ENCODE data around the gene PON3.

Gene PON3

GRCh38 chr7:95434557-95435421, 38.6 kb upstream of the PON3 start, which contains the start of gene PON2:
TSS of gene PON2 (minus strand) at chr7:95435028. CDS start at chr7:95434951, 77 bp downstream.
- Histone ChIP-seq H2AFZ (ENCODE audit: low read length) (peak within 1 kb of the TSS; percentile 75; the same call in 1 of the 2 replicates), H3K27me3 (ENCODE audit: insufficient read depth, low read length) (no peaks in the 10 kb centered on the region), H3K36me3 (ENCODE audit: insufficient read depth, low read length) (no peaks in the 10 kb centered on the region)

GRCh38 chr7:95433952-95434556, 37.9 kb upstream of the PON3 start:
- H3K9me3 ChIP-seq (ENCODE audit: low read length) = no peaks in the 10 kb centered on the region
- TF ChIP-seq CTCF (IDR thresholded peaks at IDR 0.05; ENCODE audit: low read length) = no peak
- no peak for TF ChIP-seq EZH2 (IDR thresholded peaks at IDR 0.05; ENCODE audit: borderline replicate concordance, low read length)
- no peaks in the 10 kb centered on the region for H3F3A ChIP-seq (ENCODE audit: insufficient read depth, low read length)
- H3K27ac ChIP-seq (ENCODE audit: low read depth, low read length, poor library complexity, severe bottlenecking) = peak overlapping the region; percentile 61
- H3K79me2 ChIP-seq (ENCODE audit: insufficient read depth, low read length) = no peaks in the 10 kb centered on the region
- no peak overlapping the region for H2AFZ ChIP-seq (ENCODE audit: low read length)
- peak overlapping the region; percentile 68 for H3K9ac ChIP-seq (ENCODE audit: low read length)
- H3K36me3 ChIP-seq (ENCODE audit: insufficient read depth, low read length) = no peaks in the 10 kb centered on the region
- peak overlapping the region; percentile 68 for H3K4me3 ChIP-seq (ENCODE audit: low read depth, low read length, poor library complexity, severe bottlenecking)
- H3K4me1 ChIP-seq (ENCODE audit: insufficient read depth, low read length, severe bottlenecking) = peaks cover 22% of the 10 kb centered on the region
- H3K9me2 ChIP-seq (ENCODE audit: low read depth, low read length) = no peaks in the 10 kb centered on the region
- no peaks in the 10 kb centered on the region for H3K27me3 ChIP-seq (ENCODE audit: insufficient read depth, low read length)
- H4K20me1 ChIP-seq (ENCODE audit: insufficient read depth, low read length) = no peaks in the 10 kb centered on the region
- H3K4me2 ChIP-seq (ENCODE audit: low read length) = peak overlapping the region; percentile 59

More at GRCh38 chr7:95434557-95435421, 38.6 kb upstream of the PON3 start, which contains the start of gene PON2:
- H3K9me2 ChIP-seq (ENCODE audit: low read depth, low read length) = no peaks in the 10 kb centered on the region
- no peaks in the 10 kb centered on the region for H3K9me3 ChIP-seq (ENCODE audit: low read length)
- TF ChIP-seq EZH2 (IDR thresholded peaks at IDR 0.05; ENCODE audit: borderline replicate concordance, low read length) (no peak), CTCF (IDR thresholded peaks at IDR 0.05; ENCODE audit: low read length) (no peak)
- H3K27ac ChIP-seq (ENCODE audit: low read depth, low read length, poor library complexity, severe bottlenecking) = peak within 1 kb of the TSS; percentile 61
- H3K4me1 ChIP-seq (ENCODE audit: insufficient read depth, low read length, severe bottlenecking) = peaks cover 22% of the 10 kb centered on the region
- H3F3A ChIP-seq (ENCODE audit: insufficient read depth, low read length) = no peaks in the 10 kb centered on the region
- H3K4me2 ChIP-seq (ENCODE audit: low read length) = peak within 1 kb of the TSS; percentile 59
- no peaks in the 10 kb centered on the region for H3K79me2 ChIP-seq (ENCODE audit: insufficient read depth, low read length)
- peak within 1 kb of the TSS; percentile 68 for H3K4me3 ChIP-seq (ENCODE audit: low read depth, low read length, poor library complexity, severe bottlenecking)
- H4K20me1 ChIP-seq (ENCODE audit: insufficient read depth, low read length) = no peaks in the 10 kb centered on the region
- H3K9ac ChIP-seq (ENCODE audit: low read length) = peak within 1 kb of the TSS; percentile 68

- Histone ChIP-seq H3K27ac (ENCODE audit: low read depth, low read length, poor library complexity, severe bottlenecking) (no peak overlapping the region), H3K9me2 (ENCODE audit: low read depth, low read length) (no peaks in the 10 kb centered on the region), H3K4me1 (ENCODE audit: insufficient read depth, low read length, severe bottlenecking) (peaks cover 22% of the 10 kb centered on the region), H3F3A (ENCODE audit: insufficient read depth, low read length) (no peaks in the 10 kb centered on the region), H3K4me2 (ENCODE audit: low read length) (no peak overlapping the region), H4K20me1 (ENCODE audit: insufficient read depth, low read length) (no peaks in the 10 kb centered on the region), H3K9ac (ENCODE audit: low read length) (no peak overlapping the region), H3K9me3 (ENCODE audit: low read length) (no peaks in the 10 kb centered on the region), H3K36me3 (ENCODE audit: insufficient read depth, low read length) (no peaks in the 10 kb centered on the region), H3K27me3 (ENCODE audit: insufficient read depth, low read length) (no peaks in the 10 kb centered on the region), H2AFZ (ENCODE audit: low read length) (no peak overlapping the region), H3K4me3 (ENCODE audit: low read depth, low read length, poor library complexity, severe bottlenecking) (no peak overlapping the region), H3K79me2 (ENCODE audit: insufficient read depth, low read length) (no peaks in the 10 kb centered on the region)
- TF ChIP-seq EZH2 (IDR thresholded peaks at IDR 0.05; ENCODE audit: borderline replicate concordance, low read length) = no peak
- no peak for TF ChIP-seq CTCF (IDR thresholded peaks at IDR 0.05; ENCODE audit: low read length)
Measured at GRCh38 chr7:95433129-95433528, 37.0 kb upstream of the PON3 start.
